HCT116 (cell line): ENCODE results near the gene CNTN2. TPM values are rescaled to one million over a fixed set of nuclear protein-coding genes. Genes with fewer than 3 reads are reported as not detected.

Experiments
- ATAC-seq: fragments of 200-7000 bp; cut with Tn5 transposase; 2 replicates; pipeline ENCODE4 v1.9.1; 2020; ENCODE audit warnings: mild to moderate bottlenecking, moderate library complexity
- BruUV-seq: library from RNA; stranded (reverse); fragments of 400-500 nt; replicated peaks from 2 replicates; lab custom pipeline; 2021; lab: Mats Ljungman, UMichigan
- CTCF ChIA-PET: fragments of 300-600 bp; sonication (Branson Sonifier 250); formaldehyde crosslinking; loops from one replicate; lab custom pipeline; 2021; ENCODE audit warnings: antibody characterized with exemption; lab: Charles Lee
- POLR2A ChIA-PET: fragments of 300-600, 350-600 bp; sonication (Branson Sonifier 250); formaldehyde crosslinking; loops from one replicate; lab custom pipeline; 2021; ENCODE audit warnings: antibody characterized with exemption; lab: Charles Lee
- RAD21 ChIA-PET, 2 experiments: fragments of 300-600 bp; sonication (Branson Sonifier 250); formaldehyde crosslinking; loops; one replicate each; lab custom pipeline; 2023; ENCODE audit warnings: low total read pairs in 2 of 2; ENCODE audit not compliant: uncharacterized antibody in 2 of 2, unreplicated experiment in 2 of 2, low non-redundant PET in 1 of 2; lab: Charles Lee
- DNase-seq: peaks from one replicate; pipeline ENCODE4 v3.0.0-alpha.2; 2010; ENCODE audit warnings: low read depth, low spot score
- H2AFZ ChIP-seq: fragments of 200-600 bp; shearing (Covaris generic), sonication (generic); 2 replicates; pipeline ENCODE4 v1.6.1; 2017; ENCODE audit warnings: low read depth, mixed run types, mixed read lengths, antibody characterized with exemption, low read length; ENCODE audit not compliant: poor library complexity, severe bottlenecking
- H3K27ac ChIP-seq: 2 replicates; pipeline ENCODE4 v1.5.1; 2012; ENCODE audit warnings: low read depth, low read length
- H3K27me3 ChIP-seq: fragments of 200-600 bp; sonication (generic); 2 replicates; pipeline ENCODE4 v1.6.1; 2016; ENCODE audit warnings: mixed run types, low read length, mixed read lengths; ENCODE audit not compliant: insufficient read depth
- H3K36me3 ChIP-seq, 2 experiments: fragments of 200-500 bp in 1 of 2; fragments of 200-600 bp in 1 of 2; sonication (Bioruptor generic) in 1 of 2; sonication (generic) in 1 of 2; 2 replicates each; pipeline versions ENCODE4 v1.5.1 to v1.6.1; 2014 to 2016; ENCODE audit warnings: low read length in 2 of 2, inconsistent platforms in 1 of 2, mixed read lengths in 1 of 2, mixed run types in 1 of 2; ENCODE audit not compliant: insufficient read depth in 2 of 2, control insufficient read depth in 1 of 2
- H3K4me1 ChIP-seq, 2 experiments: fragments of 200-600 bp in 1 of 2; sonication (generic) in 1 of 2; 2 replicates each; pipeline versions ENCODE4 v1.5.1 to v1.6.1; 2012 to 2017; ENCODE audit warnings: low read length in 2 of 2, inconsistent platforms in 1 of 2, mild to moderate bottlenecking in 1 of 2, mixed read lengths in 1 of 2, mixed run types in 1 of 2, moderate library complexity in 1 of 2; ENCODE audit not compliant: insufficient read depth in 2 of 2, control insufficient read depth in 1 of 2
- H3K4me2 ChIP-seq: fragments of 200-600 bp; sonication (generic); 2 replicates; pipeline ENCODE4 v1.6.1; 2017; ENCODE audit warnings: mixed run types, low read length, mixed read lengths
- H3K4me3 ChIP-seq, 2 experiments: fragments of 200-600 bp in 1 of 2; sonication (generic) in 1 of 2; replicated peaks in 1 of 2; 2 replicates each; pipeline ENCODE4 v1.5.1; 2011 to 2016; ENCODE audit warnings: low read length in 2 of 2, control low read depth in 1 of 2, low read depth in 1 of 2, mild to moderate bottlenecking in 1 of 2, mixed read lengths in 1 of 2, mixed run types in 1 of 2
- H3K79me2 ChIP-seq: fragments of 200-600 bp; sonication (generic); 2 replicates; pipeline ENCODE4 v1.6.1; 2017; ENCODE audit warnings: mild to moderate bottlenecking, mixed run types, low read length, moderate library complexity, mixed read lengths; ENCODE audit not compliant: insufficient read depth
- H3K9ac ChIP-seq: fragments of 200-600 bp; sonication (generic); 2 replicates; pipeline ENCODE4 v1.6.1; 2016; ENCODE audit warnings: low read length, mixed read lengths
- H3K9me2 ChIP-seq: fragments of 200-600 bp; sonication (generic), shearing (Covaris generic); 2 replicates; pipeline ENCODE4 v1.6.1; 2017; ENCODE audit warnings: mixed run types, mild to moderate bottlenecking, moderate library complexity; ENCODE audit not compliant: insufficient read depth
- H3K9me3 ChIP-seq, 2 experiments: fragments of 200-500 bp in 1 of 2; fragments of 200-600 bp in 1 of 2; sonication (Bioruptor generic) in 1 of 2; sonication (generic) in 1 of 2; 2 replicates each; pipeline ENCODE4 v1.6.1; 2014 to 2017; ENCODE audit warnings: low read length in 2 of 2, mixed read lengths in 2 of 2, inconsistent platforms in 1 of 2, low read depth in 1 of 2, mild to moderate bottlenecking in 1 of 2, mixed run types in 1 of 2, moderate library complexity in 1 of 2; ENCODE audit not compliant: control insufficient read depth in 1 of 2, insufficient read depth in 1 of 2
- H4K20me1 ChIP-seq: fragments of 200-600 bp; sonication (generic), shearing (Covaris generic); 2 replicates; pipeline ENCODE4 v1.6.1; 2017; ENCODE audit warnings: mixed run types, mild to moderate bottlenecking, moderate library complexity; ENCODE audit not compliant: insufficient read depth
- EGR1 ChIP-seq: IDR thresholded peaks from 2 replicates; pipeline ENCODE4 v1.6.1; 2012; ENCODE audit warnings: low read depth
- ELF1 ChIP-seq: IDR thresholded peaks from 2 replicates; pipeline ENCODE4 v1.6.1; 2012; ENCODE audit warnings: low read depth, borderline replicate concordance
- EZH2phosphoT487 ChIP-seq: fragments of 200-600 bp; IDR thresholded peaks from 2 replicates; pipeline ENCODE4 v1.6.1; 2018; ENCODE audit warnings: antibody characterized with exemption, borderline replicate concordance
- FOSL1 ChIP-seq: IDR thresholded peaks from 2 replicates; pipeline ENCODE4 v1.6.1; 2012; ENCODE audit warnings: low read depth
- JUND ChIP-seq: IDR thresholded peaks from 2 replicates; pipeline ENCODE4 v1.6.1; 2012
- POLR2A ChIP-seq: IDR thresholded peaks from 2 replicates; pipeline ENCODE4 v1.7.0; 2011; ENCODE audit warnings: borderline replicate concordance; ENCODE audit not compliant: insufficient read depth, insufficient read length; ENCODE audit errors: extremely low read depth
- POLR2AphosphoS5 ChIP-seq: IDR thresholded peaks from 2 replicates; pipeline ENCODE4 v1.6.1; 2011; ENCODE audit warnings: mild to moderate bottlenecking, low read depth, low read length, moderate library complexity
- RAD21 ChIP-seq: IDR thresholded peaks from 2 replicates; pipeline ENCODE4 v1.6.1; 2012; ENCODE audit warnings: low read depth, mild to moderate bottlenecking
- SIN3A ChIP-seq: IDR thresholded peaks from 2 replicates; pipeline ENCODE4 v1.6.1; 2012; ENCODE audit warnings: low read depth
- SRF ChIP-seq: IDR thresholded peaks from 2 replicates; pipeline ENCODE4 v1.6.1; 2012; ENCODE audit warnings: low read depth
- TCF7L2 ChIP-seq: IDR thresholded peaks from 2 replicates; pipeline ENCODE4 v1.7.0; 2011; ENCODE audit warnings: borderline replicate concordance, inconsistent platforms; ENCODE audit not compliant: insufficient read depth, insufficient read length; ENCODE audit errors: extremely low read depth
- YY1 ChIP-seq: IDR thresholded peaks from 2 replicates; pipeline ENCODE4 v1.6.1; 2011; ENCODE audit warnings: low read length, low read depth, moderate library complexity, mild to moderate bottlenecking; ENCODE audit not compliant: insufficient replicate concordance; ENCODE audit errors: extremely low read depth
- intact Hi-C: fragments of 100-400 bp; cut with micrococcal nuclease; formaldehyde crosslinking; loops from 2 replicates; pipeline ENCODE4 v1.10.0; 2022
- total RNA-seq: library from RNA; stranded (reverse); gene quantifications from one replicate; pipeline ENCODE4 v1.2.1, GENCODE V29; 2021; ENCODE audit not compliant: unreplicated experiment
- TF ChIP-seq, protein P1 (sequence below): IDR thresholded peaks from 2 replicates; pipeline ENCODE4 v1.6.1; 2011; ENCODE audit warnings: mild to moderate bottlenecking, low read length, moderate library complexity; ENCODE audit not compliant: insufficient replicate concordance; ENCODE audit errors: extremely low read depth
- TF ChIP-seq, protein P2 (sequence below): IDR thresholded peaks from 2 replicates; pipeline ENCODE4 v1.6.1; 2012; ENCODE audit warnings: low read depth
- TF ChIP-seq, protein P3 (sequence below), 3 experiments: fragments of 200-600 bp in 1 of 3; sonication (generic) in 1 of 3; IDR thresholded peaks in 2 of 3; conservative IDR thresholded peaks in 1 of 3; 2 replicates each; pipeline ENCODE4 v1.5.1; 2012 to 2017; ENCODE audit warnings: low read depth in 2 of 3, low read length in 2 of 3, antibody characterized with exemption in 1 of 3, borderline replicate concordance in 1 of 3, control low read depth in 1 of 3, mild to moderate bottlenecking in 1 of 3, mixed read lengths in 1 of 3, mixed run types in 1 of 3, moderate library complexity in 1 of 3; ENCODE audit not compliant: insufficient read depth in 1 of 3

CNTN2 gene
- total RNA-seq, 1 experiment from 2014 or later, result 0.15 TPM

DNA sequence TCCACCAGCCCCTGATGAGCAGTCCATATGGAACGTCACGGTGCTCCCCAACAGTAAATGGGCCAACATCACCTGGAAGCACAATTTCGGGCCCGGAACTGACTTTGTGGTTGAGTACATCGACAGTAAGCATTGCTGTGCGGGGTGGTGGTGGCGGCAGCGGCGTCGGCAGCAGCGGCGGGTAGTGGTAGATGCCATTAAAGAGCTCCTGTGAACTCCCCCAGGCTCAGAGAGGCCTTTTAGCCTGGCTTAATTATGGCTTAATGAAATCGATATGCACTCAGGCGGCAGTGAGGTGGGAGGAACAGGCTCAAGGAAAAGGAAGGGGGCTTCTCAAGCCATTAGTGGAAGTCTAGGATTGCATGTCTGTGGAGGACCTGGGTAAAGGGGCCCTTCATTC is 41.9 kb upstream of the CNTN2 start (continued):
- no peak for TF ChIP-seq TCF7L2

DNA sequence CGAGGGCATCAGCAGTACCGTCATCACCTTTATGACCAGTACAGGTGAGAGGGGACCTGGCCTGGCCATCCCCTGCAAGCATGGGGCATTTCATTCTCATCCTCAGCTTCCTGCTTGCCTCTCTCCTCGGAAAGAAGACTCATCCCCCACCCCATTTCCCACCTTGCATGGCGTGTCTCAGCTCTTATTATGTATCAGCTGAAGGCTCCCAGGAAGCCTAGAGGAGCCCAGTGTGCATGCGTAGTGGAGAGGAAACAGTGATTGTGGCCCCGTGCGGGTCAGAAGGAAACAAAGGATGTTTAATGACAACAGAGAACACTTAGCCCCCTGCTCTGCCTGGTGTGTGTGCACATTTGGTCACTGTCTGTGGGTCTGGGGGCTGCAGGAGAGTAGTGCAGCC is 40.3 kb upstream of the CNTN2 start:
- ChIA-PET RAD21 (no interaction called here), POLR2A (no interaction called here), CTCF (interaction anchor here (1.3 to 1.6 kb wide), 2 partner anchors 13 to 59 kb away, joined by 3 to 6 read pairs; no protein-coding TSS in a partner anchor)
- Histone ChIP-seq H3K27ac (no peak overlapping the region), H4K20me1 (no peaks in the 10 kb centered on the region), H3K36me3 (no peaks in the 10 kb centered on the region), H3K9me3 (no peaks in the 10 kb centered on the region), H2AFZ (no peak overlapping the region), H3K4me3 (no peak overlapping the region), H3K4me2 (no peak overlapping the region), H3K79me2 (no peaks in the 10 kb centered on the region), H3K4me1 (no peaks in the 10 kb centered on the region), H3K27me3 (no peaks in the 10 kb centered on the region), H3K9me2 (no peaks in the 10 kb centered on the region), H3K9ac (no peak overlapping the region)
- no TSS peak for BruUV-seq
- intact Hi-C loops, result no loop called here
- ATAC-seq (no peak), DNase-seq (no peak)
- TF ChIP-seq, protein P1, sequence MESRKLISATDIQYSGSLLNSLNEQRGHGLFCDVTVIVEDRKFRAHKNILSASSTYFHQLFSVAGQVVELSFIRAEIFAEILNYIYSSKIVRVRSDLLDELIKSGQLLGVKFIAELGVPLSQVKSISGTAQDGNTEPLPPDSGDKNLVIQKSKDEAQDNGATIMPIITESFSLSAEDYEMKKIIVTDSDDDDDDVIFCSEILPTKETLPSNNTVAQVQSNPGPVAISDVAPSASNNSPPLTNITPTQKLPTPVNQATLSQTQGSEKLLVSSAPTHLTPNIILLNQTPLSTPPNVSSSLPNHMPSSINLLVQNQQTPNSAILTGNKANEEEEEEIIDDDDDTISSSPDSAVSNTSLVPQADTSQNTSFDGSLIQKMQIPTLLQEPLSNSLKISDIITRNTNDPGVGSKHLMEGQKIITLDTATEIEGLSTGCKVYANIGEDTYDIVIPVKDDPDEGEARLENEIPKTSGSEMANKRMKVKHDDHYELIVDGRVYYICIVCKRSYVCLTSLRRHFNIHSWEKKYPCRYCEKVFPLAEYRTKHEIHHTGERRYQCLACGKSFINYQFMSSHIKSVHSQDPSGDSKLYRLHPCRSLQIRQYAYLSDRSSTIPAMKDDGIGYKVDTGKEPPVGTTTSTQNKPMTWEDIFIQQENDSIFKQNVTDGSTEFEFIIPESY, result no peak
- no peak for TF ChIP-seq FOSL1
- TF ChIP-seq, protein P2, sequence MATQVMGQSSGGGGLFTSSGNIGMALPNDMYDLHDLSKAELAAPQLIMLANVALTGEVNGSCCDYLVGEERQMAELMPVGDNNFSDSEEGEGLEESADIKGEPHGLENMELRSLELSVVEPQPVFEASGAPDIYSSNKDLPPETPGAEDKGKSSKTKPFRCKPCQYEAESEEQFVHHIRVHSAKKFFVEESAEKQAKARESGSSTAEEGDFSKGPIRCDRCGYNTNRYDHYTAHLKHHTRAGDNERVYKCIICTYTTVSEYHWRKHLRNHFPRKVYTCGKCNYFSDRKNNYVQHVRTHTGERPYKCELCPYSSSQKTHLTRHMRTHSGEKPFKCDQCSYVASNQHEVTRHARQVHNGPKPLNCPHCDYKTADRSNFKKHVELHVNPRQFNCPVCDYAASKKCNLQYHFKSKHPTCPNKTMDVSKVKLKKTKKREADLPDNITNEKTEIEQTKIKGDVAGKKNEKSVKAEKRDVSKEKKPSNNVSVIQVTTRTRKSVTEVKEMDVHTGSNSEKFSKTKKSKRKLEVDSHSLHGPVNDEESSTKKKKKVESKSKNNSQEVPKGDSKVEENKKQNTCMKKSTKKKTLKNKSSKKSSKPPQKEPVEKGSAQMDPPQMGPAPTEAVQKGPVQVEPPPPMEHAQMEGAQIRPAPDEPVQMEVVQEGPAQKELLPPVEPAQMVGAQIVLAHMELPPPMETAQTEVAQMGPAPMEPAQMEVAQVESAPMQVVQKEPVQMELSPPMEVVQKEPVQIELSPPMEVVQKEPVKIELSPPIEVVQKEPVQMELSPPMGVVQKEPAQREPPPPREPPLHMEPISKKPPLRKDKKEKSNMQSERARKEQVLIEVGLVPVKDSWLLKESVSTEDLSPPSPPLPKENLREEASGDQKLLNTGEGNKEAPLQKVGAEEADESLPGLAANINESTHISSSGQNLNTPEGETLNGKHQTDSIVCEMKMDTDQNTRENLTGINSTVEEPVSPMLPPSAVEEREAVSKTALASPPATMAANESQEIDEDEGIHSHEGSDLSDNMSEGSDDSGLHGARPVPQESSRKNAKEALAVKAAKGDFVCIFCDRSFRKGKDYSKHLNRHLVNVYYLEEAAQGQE, result no peak
- no peak for TF ChIP-seq TCF7L2
- no peak for TF ChIP-seq ELF1
- no peak for TF ChIP-seq JUND
- no peak for TF ChIP-seq POLR2A
- no peak for TF ChIP-seq EZH2phosphoT487
- no peak for TF ChIP-seq RAD21
- no peak for TF ChIP-seq POLR2AphosphoS5
- TF ChIP-seq EGR1, result no peak
- TF ChIP-seq SIN3A, result no peak
- no peak for TF ChIP-seq YY1
- TF ChIP-seq SRF, result no peak
- TF ChIP-seq, protein P3, sequence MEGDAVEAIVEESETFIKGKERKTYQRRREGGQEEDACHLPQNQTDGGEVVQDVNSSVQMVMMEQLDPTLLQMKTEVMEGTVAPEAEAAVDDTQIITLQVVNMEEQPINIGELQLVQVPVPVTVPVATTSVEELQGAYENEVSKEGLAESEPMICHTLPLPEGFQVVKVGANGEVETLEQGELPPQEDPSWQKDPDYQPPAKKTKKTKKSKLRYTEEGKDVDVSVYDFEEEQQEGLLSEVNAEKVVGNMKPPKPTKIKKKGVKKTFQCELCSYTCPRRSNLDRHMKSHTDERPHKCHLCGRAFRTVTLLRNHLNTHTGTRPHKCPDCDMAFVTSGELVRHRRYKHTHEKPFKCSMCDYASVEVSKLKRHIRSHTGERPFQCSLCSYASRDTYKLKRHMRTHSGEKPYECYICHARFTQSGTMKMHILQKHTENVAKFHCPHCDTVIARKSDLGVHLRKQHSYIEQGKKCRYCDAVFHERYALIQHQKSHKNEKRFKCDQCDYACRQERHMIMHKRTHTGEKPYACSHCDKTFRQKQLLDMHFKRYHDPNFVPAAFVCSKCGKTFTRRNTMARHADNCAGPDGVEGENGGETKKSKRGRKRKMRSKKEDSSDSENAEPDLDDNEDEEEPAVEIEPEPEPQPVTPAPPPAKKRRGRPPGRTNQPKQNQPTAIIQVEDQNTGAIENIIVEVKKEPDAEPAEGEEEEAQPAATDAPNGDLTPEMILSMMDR (IDR thresholded peaks at IDR 0.05 in 2 of 3, conservative IDR thresholded peaks at IDR 0.05 in 1 of 3; ENCODE audit: borderline replicate concordance in 1 of 3, insufficient read depth in 1 of 3, low read depth in 2 of 3, low read length in 2 of 3), result no peak
